ENCODE data around the gene SMIM7.
"Not testable (repeated sequence)": the region's sequence is repeated elsewhere in the genome, so short reads cannot be mapped to it uniquely, and the experiment has no call there.

GRCh38 chr19:16668702-16669101 is 8.8 kb upstream of the SMIM7 start:
- TF ChIP-seq EZH2 (IDR thresholded peaks at IDR 0.05; ENCODE audit: insufficient read depth, poor library complexity, severe bottlenecking); EZH2phosphoT487 (IDR thresholded peaks at IDR 0.05; ENCODE audit: insufficient read depth, low read depth): not testable (repeated sequence)

Measured in GM23248 (cell line).